Suprapubic skin (tissue), 4 donors: ENCODE data around the gene NRG3. TPM values are rescaled to one million over a fixed set of nuclear protein-coding genes. Genes with fewer than 3 reads are reported as not detected.

ENCODE experiments used
- DNase-seq, 2 donors: peaks; one replicate each; pipeline ENCODE4 v3.0.0-alpha.2; 2019; ENCODE audit warnings: low spot score in 2 of 2
- H3K27ac ChIP-seq: fragments of 200-600 bp; sonication (generic); one replicate; pipeline ENCODE4 v1.5.1; 2019
- H3K27me3 ChIP-seq: fragments of 200-600 bp; sonication (generic); one replicate; pipeline ENCODE4 v1.5.1; 2019
- H3K36me3 ChIP-seq: fragments of 200-600 bp; sonication (generic); one replicate; pipeline ENCODE4 v1.5.1; 2019
- H3K4me1 ChIP-seq: fragments of 200-600 bp; sonication (generic); one replicate; pipeline ENCODE4 v1.5.1; 2019
- H3K4me3 ChIP-seq: fragments of 200-600 bp; sonication (generic); one replicate; pipeline ENCODE4 v1.5.1; 2019; ENCODE audit warnings: mild to moderate bottlenecking
- H3K9me3 ChIP-seq: fragments of 200-600 bp; sonication (generic); one replicate; pipeline ENCODE4 v1.5.1; 2019
- EP300 ChIP-seq: sonication (generic); formaldehyde crosslinking; IDR thresholded peaks from one replicate; pipeline ENCODE4 v1.6.1; 2017; ENCODE audit warnings: antibody characterized with exemption
- POLR2A ChIP-seq, 2 donors: fragments of 450-650 bp; IDR thresholded peaks; one replicate each; pipeline ENCODE4 v1.6.1; 2017; ENCODE audit warnings: antibody characterized with exemption in 2 of 2, mild to moderate bottlenecking in 2 of 2, moderate library complexity in 2 of 2
- POLR2AphosphoS5 ChIP-seq, 3 donors: sonication (generic); formaldehyde crosslinking; IDR thresholded peaks; one replicate each; pipeline ENCODE4 v1.6.1; 2017; ENCODE audit warnings: antibody characterized with exemption in 3 of 3
- WGBS: methylation state at CpG from one replicate; pipeline ENCODE4 v1.1.5; 2018; 5-methylcytosine and 5-hydroxymethylcytosine counted together
- total RNA-seq, 4 donors: library from RNA; depleted of rRNA; stranded (reverse); fragments of >200 nt; gene quantifications; one replicate each; pipeline ENCODE4 v1.1.0, GENCODE V29; 2016
- TF ChIP-seq, protein P1 (sequence below), 2 donors: fragments of 200-600 bp in 1 of 2; fragments of 450-650 bp in 1 of 2; sonication (generic) in 1 of 2; IDR thresholded peaks; one replicate each; pipeline ENCODE4 v1.5.1; 2016 to 2019; ENCODE audit warnings: antibody characterized with exemption in 2 of 2, mild to moderate bottlenecking in 1 of 2, moderate library complexity in 1 of 2

The NRG3 gene
- total RNA-seq, 4 donors from 2014 or later: 0.65 to 3.5 (median 1.3) TPM

DNA sequence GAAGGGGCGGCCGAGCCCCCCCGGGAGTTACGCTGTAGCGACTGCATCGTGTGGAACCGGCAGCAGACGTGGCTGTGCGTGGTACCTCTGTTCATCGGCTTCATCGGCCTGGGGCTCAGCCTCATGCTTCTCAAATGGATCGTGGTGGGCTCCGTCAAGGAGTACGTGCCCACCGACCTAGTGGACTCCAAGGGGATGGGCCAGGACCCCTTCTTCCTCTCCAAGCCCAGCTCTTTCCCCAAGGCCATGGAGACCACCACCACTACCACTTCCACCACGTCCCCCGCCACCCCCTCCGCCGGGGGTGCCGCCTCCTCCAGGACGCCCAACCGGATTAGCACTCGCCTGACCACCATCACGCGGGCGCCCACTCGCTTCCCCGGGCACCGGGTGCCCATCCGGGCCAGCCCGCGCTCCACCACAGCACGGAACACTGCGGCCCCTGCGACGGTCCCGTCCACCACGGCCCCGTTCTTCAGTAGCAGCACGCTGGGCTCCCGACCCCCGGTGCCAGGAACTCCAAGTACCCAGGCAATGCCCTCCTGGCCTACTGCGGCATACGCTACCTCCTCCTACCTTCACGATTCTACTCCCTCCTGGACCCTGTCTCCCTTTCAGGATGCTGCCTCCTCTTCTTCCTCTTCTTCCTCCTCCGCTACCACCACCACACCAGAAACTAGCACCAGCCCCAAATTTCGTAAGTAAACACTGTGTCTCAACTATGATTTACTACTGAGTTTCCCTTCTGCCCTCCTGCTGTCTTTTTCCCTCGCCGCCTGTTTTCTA lies 666 bp downstream of the NRG3 start:
- Histone ChIP-seq H3K36me3 (no peaks in the 10 kb centered on the region), H3K4me3 (peak overlapping the region; percentile 39), H3K27me3 (peaks cover 64% of the 10 kb centered on the region), H3K27ac (no peak overlapping the region), H3K9me3 (no peaks in the 10 kb centered on the region), H3K4me1 (peaks cover 10% of the 10 kb centered on the region)
- WGBS: 4% methylated on average over 34 of the region's 49 CpGs
- TF ChIP-seq POLR2A (IDR thresholded peaks at IDR 0.05): no peak
- no peak for TF ChIP-seq POLR2AphosphoS5 (IDR thresholded peaks at IDR 0.05)
- TF ChIP-seq EP300: no peak
- TF ChIP-seq, protein P1, sequence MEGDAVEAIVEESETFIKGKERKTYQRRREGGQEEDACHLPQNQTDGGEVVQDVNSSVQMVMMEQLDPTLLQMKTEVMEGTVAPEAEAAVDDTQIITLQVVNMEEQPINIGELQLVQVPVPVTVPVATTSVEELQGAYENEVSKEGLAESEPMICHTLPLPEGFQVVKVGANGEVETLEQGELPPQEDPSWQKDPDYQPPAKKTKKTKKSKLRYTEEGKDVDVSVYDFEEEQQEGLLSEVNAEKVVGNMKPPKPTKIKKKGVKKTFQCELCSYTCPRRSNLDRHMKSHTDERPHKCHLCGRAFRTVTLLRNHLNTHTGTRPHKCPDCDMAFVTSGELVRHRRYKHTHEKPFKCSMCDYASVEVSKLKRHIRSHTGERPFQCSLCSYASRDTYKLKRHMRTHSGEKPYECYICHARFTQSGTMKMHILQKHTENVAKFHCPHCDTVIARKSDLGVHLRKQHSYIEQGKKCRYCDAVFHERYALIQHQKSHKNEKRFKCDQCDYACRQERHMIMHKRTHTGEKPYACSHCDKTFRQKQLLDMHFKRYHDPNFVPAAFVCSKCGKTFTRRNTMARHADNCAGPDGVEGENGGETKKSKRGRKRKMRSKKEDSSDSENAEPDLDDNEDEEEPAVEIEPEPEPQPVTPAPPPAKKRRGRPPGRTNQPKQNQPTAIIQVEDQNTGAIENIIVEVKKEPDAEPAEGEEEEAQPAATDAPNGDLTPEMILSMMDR (IDR thresholded peaks at IDR 0.05): no peak
- DNase-seq: no peak

DNA sequence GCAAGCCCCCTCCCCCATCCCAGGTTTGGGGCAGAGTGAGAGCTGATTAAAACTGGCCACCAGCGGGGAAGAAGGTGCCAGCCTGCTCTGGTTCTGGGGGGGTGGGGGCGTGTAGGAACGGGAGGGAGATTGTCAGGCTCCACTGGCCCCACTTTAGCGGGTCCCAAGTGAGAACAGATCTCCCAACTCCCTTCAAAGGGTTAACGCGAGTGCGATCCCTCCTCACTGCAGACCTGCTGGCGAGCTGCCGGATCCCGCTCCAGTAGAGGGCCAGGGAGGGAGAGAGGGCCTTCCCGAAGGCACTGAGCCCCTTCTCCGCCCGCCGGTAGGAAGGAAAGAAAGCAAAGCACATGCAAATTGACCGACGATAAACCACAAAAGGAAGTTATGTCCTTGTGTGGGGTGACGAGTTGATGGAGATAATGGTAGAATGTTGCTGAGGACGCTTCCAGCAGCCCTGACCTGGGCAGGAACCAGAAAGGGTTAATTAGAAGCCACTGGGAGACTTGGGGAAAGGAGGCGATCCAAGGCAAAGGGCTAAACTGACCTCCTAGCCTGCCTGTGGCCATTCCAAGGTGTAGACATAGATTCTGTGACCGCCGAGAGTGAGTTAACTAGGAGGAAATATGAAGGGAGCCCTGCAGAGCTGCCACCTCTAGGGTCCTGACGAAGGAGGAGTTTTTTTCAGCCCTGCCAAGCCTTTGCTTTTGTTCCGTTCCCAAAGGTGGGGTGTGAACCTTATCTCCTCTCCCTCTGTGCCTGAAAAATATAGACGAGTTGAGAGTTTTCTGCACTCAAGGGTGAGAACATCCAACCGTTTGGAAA lies 1.5 kb downstream of the NRG3 start:
- TF ChIP-seq, protein P1 (IDR thresholded peaks at IDR 0.05): no peak
- no peak for TF ChIP-seq POLR2A (IDR thresholded peaks at IDR 0.05)
- TF ChIP-seq POLR2AphosphoS5 (IDR thresholded peaks at IDR 0.05): no peak
- TF ChIP-seq EP300: no peak
- 7% methylated on average over 25 of the region's 25 CpGs for WGBS
- H3K9me3 ChIP-seq: no peaks in the 10 kb centered on the region
- no peaks in the 10 kb centered on the region for H3K36me3 ChIP-seq
- no peak for DNase-seq
- H3K27ac ChIP-seq: no peak overlapping the region
- H3K4me3 ChIP-seq: peak overlapping the region; percentile 39
- H3K27me3 ChIP-seq: peaks cover 60% of the 10 kb centered on the region
- peaks cover 10% of the 10 kb centered on the region for H3K4me1 ChIP-seq

DNA sequence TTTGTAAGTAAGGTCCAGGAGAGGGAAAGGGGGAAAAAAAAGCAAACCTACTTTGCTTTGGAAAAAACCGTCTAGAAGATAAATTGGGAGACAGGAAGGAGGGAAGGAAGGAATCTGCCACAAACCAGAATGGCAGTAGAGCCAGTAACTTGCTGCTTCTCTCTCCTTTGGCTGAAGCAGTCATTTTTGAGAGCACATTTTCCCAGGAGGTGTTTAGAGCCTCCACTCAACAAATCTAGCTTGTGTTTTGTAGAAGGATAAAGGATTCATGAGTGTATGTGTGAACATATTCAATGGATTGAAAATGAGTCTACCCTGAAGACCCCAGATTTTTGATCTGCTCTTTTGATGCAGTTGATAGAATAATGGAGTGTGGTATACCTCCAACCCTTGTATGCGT lies 2.6 kb downstream of the NRG3 start:
- Histone ChIP-seq H3K27ac (no peak overlapping the region), H3K9me3 (no peaks in the 10 kb centered on the region), H3K4me3 (no peak overlapping the region), H3K27me3 (peaks cover 52% of the 10 kb centered on the region), H3K36me3 (no peaks in the 10 kb centered on the region), H3K4me1 (peaks cover 10% of the 10 kb centered on the region)
- TF ChIP-seq, protein P1 (IDR thresholded peaks at IDR 0.05): no peak
- TF ChIP-seq POLR2A (IDR thresholded peaks at IDR 0.05) (no peak), POLR2AphosphoS5 (IDR thresholded peaks at IDR 0.05) (no peak), EP300 (no peak)
- no peak for DNase-seq
- WGBS: 54% methylated on average over 2 of the region's 2 CpGs

DNA sequence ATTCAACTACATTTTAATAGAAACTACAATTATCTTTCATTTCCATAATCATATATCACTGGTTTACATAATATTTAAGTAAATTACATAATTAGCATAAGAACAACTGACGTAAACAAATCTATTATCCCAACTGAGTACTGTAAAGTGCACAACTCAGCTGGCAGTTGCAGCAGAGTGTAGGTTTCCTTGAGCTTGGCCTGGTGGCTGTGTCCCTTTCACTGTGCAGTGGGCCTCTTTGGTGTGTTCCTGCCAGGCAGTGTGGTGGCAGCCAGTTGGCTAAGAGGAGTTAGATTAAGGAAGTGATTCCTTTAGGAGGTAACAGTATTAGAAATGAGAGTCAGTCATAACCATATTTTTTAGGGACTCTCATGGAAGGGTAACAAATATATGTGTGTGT lies 7.0 kb downstream of the NRG3 start:
- DNase-seq: no peak
- Histone ChIP-seq H3K9me3 (no peaks in the 10 kb centered on the region), H3K36me3 (no peaks in the 10 kb centered on the region), H3K4me3 (no peak overlapping the region), H3K27me3 (peaks cover 10% of the 10 kb centered on the region), H3K4me1 (no peaks in the 10 kb centered on the region), H3K27ac (no peak overlapping the region)
- TF ChIP-seq POLR2AphosphoS5 (IDR thresholded peaks at IDR 0.05) (no peak), POLR2A (IDR thresholded peaks at IDR 0.05) (no peak), EP300 (no peak)
- TF ChIP-seq, protein P1 (IDR thresholded peaks at IDR 0.05): no peak
- 94% methylated on average over 1 of the region's 1 CpG for WGBS

DNA sequence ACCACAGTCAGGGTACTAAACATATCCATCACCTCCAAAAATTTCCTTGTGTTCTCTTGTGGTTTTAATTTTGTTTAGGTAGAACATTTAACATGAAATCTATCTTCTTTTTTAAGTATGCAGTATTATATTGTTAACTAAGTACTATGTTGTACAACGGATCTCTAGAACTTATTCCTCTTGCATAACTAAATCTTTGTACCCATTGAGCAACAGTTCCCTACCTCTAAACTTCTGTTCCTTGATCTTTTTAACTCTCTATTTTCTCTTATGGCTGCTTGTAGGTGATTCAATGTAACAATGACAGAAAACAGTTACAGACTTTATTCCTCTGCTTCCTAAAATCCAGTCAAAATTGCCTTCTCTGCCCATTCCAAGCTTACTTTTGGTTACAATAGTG lies 9.9 kb downstream of the NRG3 start:
- Histone ChIP-seq H3K27ac (no peak overlapping the region), H3K27me3 (no peaks in the 10 kb centered on the region), H3K4me1 (no peaks in the 10 kb centered on the region), H3K36me3 (no peaks in the 10 kb centered on the region), H3K9me3 (no peaks in the 10 kb centered on the region), H3K4me3 (no peak overlapping the region)
- TF ChIP-seq POLR2AphosphoS5 (IDR thresholded peaks at IDR 0.05) (no peak), POLR2A (IDR thresholded peaks at IDR 0.05) (no peak), EP300 (no peak)
- TF ChIP-seq, protein P1 (IDR thresholded peaks at IDR 0.05): no peak
- 91% methylated on average over 1 of the region's 1 CpG for WGBS
- no peak for DNase-seq
